ENCODE measurements around the gene SAMD4A. TPM values are rescaled to one million over a fixed set of nuclear protein-coding genes. Genes with fewer than 3 reads are reported as not detected.

The SAMD4A gene
- total and polyA plus RNA-seq, 8 donors, result 2.5 to 67.4 (median 15.9) TPM

DNA sequence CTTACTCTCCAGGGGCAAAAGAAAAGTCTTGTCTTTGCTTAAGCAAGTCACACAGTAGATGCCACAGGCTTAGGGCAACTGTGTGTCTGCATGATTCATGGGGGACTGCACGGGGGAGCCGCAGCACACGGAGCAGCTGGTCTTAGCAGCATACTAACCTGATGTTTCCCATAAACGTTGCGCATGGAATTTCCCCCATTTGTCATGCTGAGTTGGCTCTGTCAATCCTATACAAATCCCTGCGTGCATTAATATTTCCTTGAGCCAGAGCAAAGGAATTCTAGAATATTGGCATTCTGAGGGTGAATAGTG lies 71.2 kb downstream of the SAMD4A start:
- peak in 1 of 3 donors; percentile 20 for TF ChIP-seq POLR2AphosphoS5 (IDR thresholded peaks at IDR 0.05)
- no peak for TF ChIP-seq POLR2A (IDR thresholded peaks at IDR 0.05)
- TF ChIP-seq, protein P1, sequence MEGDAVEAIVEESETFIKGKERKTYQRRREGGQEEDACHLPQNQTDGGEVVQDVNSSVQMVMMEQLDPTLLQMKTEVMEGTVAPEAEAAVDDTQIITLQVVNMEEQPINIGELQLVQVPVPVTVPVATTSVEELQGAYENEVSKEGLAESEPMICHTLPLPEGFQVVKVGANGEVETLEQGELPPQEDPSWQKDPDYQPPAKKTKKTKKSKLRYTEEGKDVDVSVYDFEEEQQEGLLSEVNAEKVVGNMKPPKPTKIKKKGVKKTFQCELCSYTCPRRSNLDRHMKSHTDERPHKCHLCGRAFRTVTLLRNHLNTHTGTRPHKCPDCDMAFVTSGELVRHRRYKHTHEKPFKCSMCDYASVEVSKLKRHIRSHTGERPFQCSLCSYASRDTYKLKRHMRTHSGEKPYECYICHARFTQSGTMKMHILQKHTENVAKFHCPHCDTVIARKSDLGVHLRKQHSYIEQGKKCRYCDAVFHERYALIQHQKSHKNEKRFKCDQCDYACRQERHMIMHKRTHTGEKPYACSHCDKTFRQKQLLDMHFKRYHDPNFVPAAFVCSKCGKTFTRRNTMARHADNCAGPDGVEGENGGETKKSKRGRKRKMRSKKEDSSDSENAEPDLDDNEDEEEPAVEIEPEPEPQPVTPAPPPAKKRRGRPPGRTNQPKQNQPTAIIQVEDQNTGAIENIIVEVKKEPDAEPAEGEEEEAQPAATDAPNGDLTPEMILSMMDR (IDR thresholded peaks at IDR 0.05), result no peak
- Histone ChIP-seq H3K27ac (no peak overlapping the region), H3K4me3 (no peak overlapping the region), H3K4me1 (peaks cover 0 to 20% (median 10%) of the 10 kb centered on the region in 4 donors), H3K9me3 (no peaks in the 10 kb centered on the region), H3K36me3 (no peaks in the 10 kb centered on the region), H3K27me3 (no peaks in the 10 kb centered on the region)
- DNase-seq, result peak in 1 of 2 donors; percentile 73
- WGBS, 5 donors, result 58 to 80% (median 69%) methylated on average over 6 of the region's 6 CpGs
- intact Hi-C loops (cut with DNase I; ENCODE audit: low total_unique reads), result loop anchor here (10.0 kb wide), 1 partner anchor 53 kb away; no protein-coding TSS in a partner anchor

DNA sequence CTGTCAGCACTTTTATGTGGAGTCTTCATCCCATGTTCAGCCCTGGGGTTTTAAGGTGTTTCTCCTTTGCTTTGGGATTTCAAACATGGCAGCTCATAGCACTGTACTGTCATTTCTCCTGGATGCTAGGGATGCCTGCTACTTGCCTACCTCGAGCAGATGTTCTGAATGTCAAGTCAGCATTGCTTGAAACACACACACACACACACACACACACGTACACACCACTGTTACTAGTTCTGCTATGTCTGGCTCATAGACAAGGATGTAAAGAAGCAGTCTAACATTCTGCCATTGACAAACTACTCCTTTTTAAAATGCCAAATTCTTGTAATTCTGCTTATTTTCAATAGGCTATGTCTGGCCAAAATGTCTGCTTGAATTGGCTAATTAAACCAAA lies 72.7 kb downstream of the SAMD4A start:
- Histone ChIP-seq H3K9me3 (no peaks in the 10 kb centered on the region), H3K4me3 (no peak overlapping the region), H3K27ac (no peak overlapping the region), H3K4me1 (peaks cover 0 to 30% (median 15%) of the 10 kb centered on the region in 4 donors), H3K27me3 (no peaks in the 10 kb centered on the region), H3K36me3 (no peaks in the 10 kb centered on the region)
- WGBS, 5 donors, result 67 to 79% (median 75%) methylated on average over 2 of the region's 2 CpGs
- no peak for DNase-seq
- TF ChIP-seq POLR2A (IDR thresholded peaks at IDR 0.05) (no peak), POLR2AphosphoS5 (IDR thresholded peaks at IDR 0.05) (no peak), EP300 (IDR thresholded peaks at IDR 0.05) (no peak)
- TF ChIP-seq, protein P1 (IDR thresholded peaks at IDR 0.05), result no peak
- intact Hi-C loops (cut with DNase I; ENCODE audit: low total_unique reads), result loop anchor here (10.0 kb wide), 1 partner anchor 55 kb away; no protein-coding TSS in a partner anchor

DNA sequence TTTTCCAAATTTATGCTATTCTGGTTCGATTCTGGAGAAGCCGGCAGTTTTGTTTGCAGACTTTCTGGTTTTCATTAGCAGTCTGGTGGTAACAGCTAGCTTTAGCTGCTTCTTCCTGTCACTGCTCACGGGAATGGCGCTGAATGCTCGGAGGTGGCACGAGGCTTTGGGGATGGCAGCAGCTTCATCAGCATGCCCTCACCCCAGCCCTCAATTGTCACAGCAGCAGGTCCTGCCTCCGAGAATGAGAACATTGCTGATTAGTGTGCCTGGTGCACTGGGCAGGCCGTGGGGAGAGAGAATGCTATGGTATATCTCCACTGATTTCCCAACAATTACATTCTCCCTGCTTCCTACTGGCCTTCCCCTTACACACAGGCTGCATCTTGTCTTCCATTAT lies 73.6 kb downstream of the SAMD4A start:
- Histone ChIP-seq H3K27me3 (no peaks in the 10 kb centered on the region), H3K4me3 (no peak overlapping the region), H3K9me3 (no peaks in the 10 kb centered on the region), H3K4me1 (peaks cover 0 to 30% (median 15%) of the 10 kb centered on the region in 4 donors), H3K36me3 (no peaks in the 10 kb centered on the region), H3K27ac (no peak overlapping the region)
- intact Hi-C loops (cut with DNase I; ENCODE audit: low total_unique reads), result no loop called here
- WGBS, 5 donors, result 79 to 90% (median 86%) methylated on average over 8 of the region's 8 CpGs
- no peak for TF ChIP-seq EP300 (IDR thresholded peaks at IDR 0.05)
- no peak for TF ChIP-seq POLR2AphosphoS5 (IDR thresholded peaks at IDR 0.05)
- TF ChIP-seq POLR2A (IDR thresholded peaks at IDR 0.05), result no peak
- TF ChIP-seq, protein P1 (IDR thresholded peaks at IDR 0.05), result no peak
- DNase-seq, result no peak

DNA sequence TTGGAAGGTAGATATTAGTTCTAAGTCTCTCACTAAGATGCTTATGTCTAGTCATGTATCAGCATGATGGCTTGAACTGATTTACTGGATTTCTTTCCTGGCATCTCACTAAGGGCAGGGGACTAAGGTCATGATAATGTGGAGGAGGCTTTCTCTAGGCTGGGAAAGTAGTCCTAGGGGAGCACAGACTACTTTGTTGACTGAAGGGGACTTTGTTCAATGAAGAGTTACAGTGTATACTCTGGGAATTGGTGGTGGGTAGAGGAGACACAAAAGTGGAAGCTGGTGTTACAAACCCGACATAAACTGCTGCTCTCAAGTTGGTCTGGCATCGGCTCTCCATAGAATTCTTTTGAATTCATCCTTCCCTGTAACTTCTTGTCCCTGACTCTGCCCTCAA lies 75.2 kb downstream of the SAMD4A start:
- 44 to 73% (median 67%) methylated on average over 2 of the region's 2 CpGs for WGBS, 5 donors
- intact Hi-C loops (cut with DNase I; ENCODE audit: low total_unique reads), result no loop called here
- H3K36me3 ChIP-seq, result no peaks in the 10 kb centered on the region
- no peak overlapping the region for H3K4me3 ChIP-seq
- no peak for TF ChIP-seq POLR2A (IDR thresholded peaks at IDR 0.05)
- TF ChIP-seq EP300 (IDR thresholded peaks at IDR 0.05), result no peak
- TF ChIP-seq POLR2AphosphoS5 (IDR thresholded peaks at IDR 0.05), result no peak
- TF ChIP-seq, protein P1 (IDR thresholded peaks at IDR 0.05), result no peak
- no peak for DNase-seq
- H3K27me3 ChIP-seq, result no peaks in the 10 kb centered on the region
- H3K4me1 ChIP-seq, result peaks cover 0 to 41% (median 20%) of the 10 kb centered on the region in 4 donors
- no peaks in the 10 kb centered on the region for H3K9me3 ChIP-seq
- H3K27ac ChIP-seq, result no peak overlapping the region

All from stomach (tissue), 9 donors.